HepG2 (cell line): ENCODE results near the gene ZNF678. TPM values are rescaled to one million over a fixed set of nuclear protein-coding genes. Genes with fewer than 3 reads are reported as not detected.

Experiments
- ARID3A ChIP-seq: IDR thresholded peaks from 2 replicates; pipeline ENCODE4 v1.6.1; 2012; ENCODE audit warnings: low read depth, low read length, improper control_type of control experiment
- ETV5 ChIP-seq: IDR thresholded peaks from 2 replicates; pipeline ENCODE4 v1.6.1; 2018; ENCODE audit warnings: missing biosample characterization, missing genetic modification reagents, inconsistent platforms, borderline replicate concordance
- HINFP ChIP-seq: sonication (generic); formaldehyde crosslinking; IDR thresholded peaks from 2 replicates; pipeline ENCODE4 v1.4.0; 2020; ENCODE audit warnings: low read depth, mild to moderate bottlenecking, missing genetic modification reagents
- KLF15 ChIP-seq: sonication (generic); formaldehyde crosslinking; IDR thresholded peaks from 2 replicates; pipeline ENCODE4 v1.8.1; 2023; ENCODE audit warnings: borderline replicate concordance, mild to moderate bottlenecking, inconsistent platforms, missing genetic modification reagents, mixed read lengths
- KLF6 ChIP-seq: IDR thresholded peaks from 2 replicates; pipeline ENCODE4 v1.8.0; 2016; ENCODE audit warnings: missing biosample characterization, missing genetic modification reagents
- MLLT10 ChIP-seq: sonication (generic); formaldehyde crosslinking; IDR thresholded peaks from 2 replicates; pipeline ENCODE4 v1.4.0; 2020; ENCODE audit warnings: missing genetic modification reagents
- NKX3-1 ChIP-seq: sonication (generic); formaldehyde crosslinking; IDR thresholded peaks from 2 replicates; pipeline ENCODE4 v1.5.0; 2020; ENCODE audit warnings: missing genetic modification reagents
- PHF21A ChIP-seq: sonication (generic); formaldehyde crosslinking; IDR thresholded peaks from 2 replicates; pipeline ENCODE4 v1.5.0; 2020; ENCODE audit warnings: mild to moderate bottlenecking, missing genetic modification reagents
- SOX13 ChIP-seq, 3 experiments: fragments of 450-650 bp in 1 of 3; sonication (generic) in 1 of 3; formaldehyde crosslinking in 1 of 3; IDR thresholded peaks in 2 of 3; conservative IDR thresholded peaks in 1 of 3; 2 replicates each; pipeline versions ENCODE4 v1.5.0 to v1.6.1; 2016 to 2020; ENCODE audit warnings: antibody characterized with exemption in 1 of 3, mild to moderate bottlenecking in 1 of 3, missing compliant biosample characterization in 1 of 3, missing genetic modification reagents in 1 of 3, moderate library complexity in 1 of 3
- STAT6 ChIP-seq: sonication (generic); formaldehyde crosslinking; IDR thresholded peaks from 2 replicates; pipeline ENCODE4 v1.4.0; 2020; ENCODE audit warnings: missing genetic modification reagents, mild to moderate bottlenecking, borderline replicate concordance
- ZNF20 ChIP-seq: sonication (generic); formaldehyde crosslinking; IDR thresholded peaks from 2 replicates; pipeline ENCODE4 v1.4.0; 2020; ENCODE audit warnings: mild to moderate bottlenecking, moderate library complexity, missing genetic modification reagents
- ZNF343 ChIP-seq: sonication (generic); formaldehyde crosslinking; IDR thresholded peaks from 2 replicates; pipeline ENCODE4 v1.4.0; 2020; ENCODE audit warnings: mild to moderate bottlenecking, missing genetic modification reagents
- ZNF547 ChIP-seq: sonication (generic); formaldehyde crosslinking; IDR thresholded peaks from 2 replicates; pipeline ENCODE4 v1.5.1; 2020; ENCODE audit warnings: mild to moderate bottlenecking, missing genetic modification reagents
- ZNF781 ChIP-seq: sonication (generic); formaldehyde crosslinking; IDR thresholded peaks from 2 replicates; pipeline ENCODE4 v1.5.1; 2020; ENCODE audit warnings: borderline replicate concordance, mild to moderate bottlenecking, missing genetic modification reagents; ENCODE audit errors: not compliant biosample characterization
- ZNF839 ChIP-seq: sonication (generic); formaldehyde crosslinking; IDR thresholded peaks from 2 replicates; pipeline ENCODE4 v1.4.0; 2020; ENCODE audit warnings: missing genetic modification reagents, mild to moderate bottlenecking, borderline replicate concordance
- polyA plus RNA-seq, 8 experiments: library from polyadenylated mRNA; depleted of rRNA in 3 of 8; stranded (reverse) in 7 of 8; unstranded in 1 of 8; fragments of >200 nt; fragmentation: Illumina TruSeq in 4 of 8; extraction: Trizol in 4 of 8; gene quantifications; 2 replicates each; pipeline versions ENCODE4 v1.2.1 to v1.2.3, GENCODE V29; 2011 to 2016; ENCODE audit warnings: low read depth in 4 of 8, missing spikeins in 1 of 8, mixed read lengths in 1 of 8; ENCODE audit not compliant: insufficient read depth in 1 of 8
- total RNA-seq, 5 experiments: library from RNA; depleted of rRNA; stranded (reverse); fragments of >200 nt; fragmentation: Illumina TruSeq; extraction: Trizol; gene quantifications; 2 replicates each; pipeline ENCODE4 v1.2.3, GENCODE V29; 2016; ENCODE audit warnings: low read depth in 1 of 5
- TF ChIP-seq, protein P1 (sequence below): sonication (generic); formaldehyde crosslinking; IDR thresholded peaks from 2 replicates; pipeline ENCODE4 v1.4.0; 2020; ENCODE audit warnings: missing genetic modification reagents, borderline replicate concordance

ZNF678 gene
- total and polyA plus RNA-seq, 2 of the 13 experiments (the other 11 are each of a cell fraction or from before 2014, with no cell fraction given), result 2.0 to 7.6 TPM

DNA sequence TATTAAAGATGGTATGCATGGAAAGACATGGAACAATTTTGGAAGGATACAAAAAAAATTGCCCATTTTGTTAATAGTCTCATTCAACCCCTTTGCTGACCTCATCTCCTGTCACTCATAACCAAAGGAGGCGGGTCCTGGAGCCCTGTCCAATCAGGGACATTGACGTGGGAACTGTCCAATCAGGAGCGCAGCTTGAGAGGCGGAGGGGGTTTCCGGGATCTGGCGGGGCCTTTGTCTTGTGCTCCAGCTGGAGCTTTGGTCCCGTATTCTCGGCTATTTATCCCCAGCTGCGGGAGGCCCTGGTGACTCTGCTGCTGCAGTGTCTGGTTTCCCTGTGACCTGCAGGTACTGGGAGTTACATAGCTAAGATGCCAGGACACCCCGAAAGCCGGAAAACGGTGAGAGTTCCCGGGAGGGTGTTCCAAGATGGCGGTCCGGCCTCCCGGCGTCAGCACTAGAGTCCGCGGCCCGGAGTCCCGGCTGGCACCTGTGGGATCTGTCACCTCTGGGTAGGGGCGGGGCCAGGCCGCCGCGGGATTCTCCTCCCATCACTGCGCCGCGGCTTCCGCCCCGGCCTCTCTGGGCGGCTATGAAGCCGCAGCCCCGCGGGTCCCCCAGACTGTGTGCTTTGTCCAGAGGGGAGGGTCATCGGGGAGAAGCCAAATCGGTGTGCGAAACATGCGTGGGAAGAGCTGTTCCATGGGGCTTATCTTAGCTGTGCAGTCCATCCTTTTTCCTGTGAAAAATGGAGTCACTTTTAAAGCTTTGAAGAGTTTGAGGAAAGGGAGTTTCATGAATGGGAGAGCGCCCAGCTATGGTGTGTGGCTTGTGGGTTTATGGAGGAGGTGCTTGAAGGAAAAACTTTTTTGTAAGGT is at the start of gene ZNF678 (continued):
- TF ChIP-seq ETV5 (peak; percentile 71; the same call in 1 of the 2 replicates), KLF15 (CRISPR knock-in tag) (no peak), ZNF20 (CRISPR knock-in tag) (no peak), KLF6 (CRISPR knock-in tag) (peak; percentile 28; the same call in 1 of the 2 replicates), ARID3A (no peak; the same call in 1 of the 2 replicates), ZNF547 (CRISPR knock-in tag) (peak; percentile 78), ZNF781 (CRISPR knock-in tag) (peak; percentile 75), NKX3-1 (CRISPR knock-in tag) (peak; percentile 20; the same call in 1 of the 2 replicates), STAT6 (peak; percentile 30; the same call in 1 of the 2 replicates), HINFP (no peak), SOX13 (IDR thresholded peaks at IDR 0.05) (no peak), SOX13 (CRISPR knock-in tag; conservative IDR thresholded peaks at IDR 0.05 in 1 of 2, IDR thresholded peaks at IDR 0.05 in 1 of 2) (0 out of 4 replicates have a peak, but pooled peaks of 1 of the 2 experiments have one; percentile 9), ZNF343 (peak; percentile 71; the same call in 1 of the 2 replicates), ZNF839 (CRISPR knock-in tag) (no peak), PHF21A (CRISPR knock-in tag) (peak; percentile 76), MLLT10 (no peak)
- TF ChIP-seq, protein P1, sequence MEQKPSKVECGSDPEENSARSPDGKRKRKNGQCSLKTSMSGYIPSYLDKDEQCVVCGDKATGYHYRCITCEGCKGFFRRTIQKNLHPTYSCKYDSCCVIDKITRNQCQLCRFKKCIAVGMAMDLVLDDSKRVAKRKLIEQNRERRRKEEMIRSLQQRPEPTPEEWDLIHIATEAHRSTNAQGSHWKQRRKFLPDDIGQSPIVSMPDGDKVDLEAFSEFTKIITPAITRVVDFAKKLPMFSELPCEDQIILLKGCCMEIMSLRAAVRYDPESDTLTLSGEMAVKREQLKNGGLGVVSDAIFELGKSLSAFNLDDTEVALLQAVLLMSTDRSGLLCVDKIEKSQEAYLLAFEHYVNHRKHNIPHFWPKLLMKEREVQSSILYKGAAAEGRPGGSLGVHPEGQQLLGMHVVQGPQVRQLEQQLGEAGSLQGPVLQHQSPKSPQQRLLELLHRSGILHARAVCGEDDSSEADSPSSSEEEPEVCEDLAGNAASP (CRISPR knock-in tag), result 0 out of 2 replicates have a peak, but pooled peaks have one; percentile 8
